DOHH2 (cell line): Measurements from ENCODE around the gene PPP1R3F.
"Not testable (repeated sequence)": the region's sequence is repeated elsewhere in the genome, so short reads cannot be mapped to it uniquely, and the experiment has no call there.

Experiments used
- H3F3A ChIP-seq: fragments of 200-600 bp; sonication (generic), shearing (Covaris generic); 2 replicates; pipeline ENCODE4 v1.6.0; 2016; ENCODE audit warnings: antibody characterized with exemption, mild to moderate bottlenecking; ENCODE audit not compliant: control insufficient read depth, insufficient read depth
- H3K27ac ChIP-seq: fragments of 200-600 bp; sonication (generic); 2 replicates; pipeline ENCODE4 v1.5.1; 2014; ENCODE audit warnings: low read depth, mild to moderate bottlenecking, low read length, moderate library complexity
- H3K27me3 ChIP-seq: fragments of 200-600 bp; sonication (generic); 2 replicates; pipeline ENCODE4 v1.6.1; 2014; ENCODE audit warnings: mild to moderate bottlenecking, low read length, mixed read lengths; ENCODE audit not compliant: control insufficient read depth
- H3K36me3 ChIP-seq: fragments of 200-600 bp; sonication (generic); 2 replicates; pipeline ENCODE4 v1.6.1; 2014; ENCODE audit warnings: mild to moderate bottlenecking, low read length, moderate library complexity, mixed read lengths; ENCODE audit not compliant: control insufficient read depth
- H3K4me1 ChIP-seq: fragments of 200-600 bp; sonication (generic); 2 replicates; pipeline ENCODE4 v1.6.1; 2014; ENCODE audit warnings: mild to moderate bottlenecking, low read length, mixed read lengths; ENCODE audit not compliant: control insufficient read depth
- H3K4me2 ChIP-seq: fragments of 200-600 bp; sonication (generic); 2 replicates; pipeline ENCODE4 v1.6.0; 2014; ENCODE audit warnings: mild to moderate bottlenecking, low read length, moderate library complexity
- H3K4me3 ChIP-seq: fragments of 200-600 bp; sonication (generic); 2 replicates; pipeline ENCODE4 v1.5.1; 2014; ENCODE audit warnings: mild to moderate bottlenecking, low read length, mixed read lengths
- H3K79me2 ChIP-seq: fragments of 200-600 bp; sonication (generic); 2 replicates; pipeline ENCODE4 v1.6.1; 2014; ENCODE audit warnings: mild to moderate bottlenecking, low read length, mixed read lengths; ENCODE audit not compliant: control insufficient read depth
- H3K9me2 ChIP-seq: fragments of 200-600 bp; sonication (generic); replicated peaks from 2 replicates; pipeline ENCODE4 v1.6.1; 2014; ENCODE audit warnings: mild to moderate bottlenecking, low read length, mixed read lengths; ENCODE audit not compliant: control insufficient read depth
- H3K9me3 ChIP-seq: fragments of 200-600 bp; sonication (generic); 2 replicates; pipeline ENCODE4 v1.6.1; 2014; ENCODE audit warnings: antibody characterized with exemption, low read length, mixed read lengths; ENCODE audit not compliant: control insufficient read depth, insufficient read depth
- H4K20me1 ChIP-seq: fragments of 200-600 bp; sonication (generic); 2 replicates; pipeline ENCODE4 v1.6.0; 2014; ENCODE audit warnings: low read depth, mild to moderate bottlenecking, antibody characterized with exemption, low read length, moderate library complexity; ENCODE audit not compliant: control insufficient read depth, insufficient read depth
- CTCF ChIP-seq: fragments of 200-600 bp; sonication (generic); IDR thresholded peaks from one replicate; pipeline ENCODE4 v1.5.1; 2014; ENCODE audit warnings: antibody characterized with exemption, mild to moderate bottlenecking, low read depth, low read length; ENCODE audit not compliant: poor library complexity, severe bottlenecking
- EZH2phosphoT487 ChIP-seq: fragments of 200-600 bp; sonication (generic); IDR thresholded peaks from 2 replicates; pipeline ENCODE4 v1.6.1; 2017; ENCODE audit warnings: borderline replicate concordance, mild to moderate bottlenecking, antibody characterized with exemption, low read length, moderate library complexity, mixed read lengths

PPP1R3F gene

GRCh38 chrX:49310371-49310770, 40.8 kb downstream of the PPP1R3F start:
- H3F3A ChIP-seq: no peaks in the 10 kb centered on the region
- no peaks in the 10 kb centered on the region for H3K9me2 ChIP-seq
- no peaks in the 10 kb centered on the region for H3K4me1 ChIP-seq
- no peaks in the 10 kb centered on the region for H3K9me3 ChIP-seq
- H3K27ac ChIP-seq: no peak overlapping the region
- no peak overlapping the region for H3K4me3 ChIP-seq
- H4K20me1 ChIP-seq: no peaks in the 10 kb centered on the region
- H3K79me2 ChIP-seq: no peaks in the 10 kb centered on the region
- H3K36me3 ChIP-seq: no peaks in the 10 kb centered on the region
- TF ChIP-seq CTCF (no peak), EZH2phosphoT487 (no peak)
- H3K4me2 ChIP-seq: no peak overlapping the region
- no peaks in the 10 kb centered on the region for H3K27me3 ChIP-seq

- Histone ChIP-seq H3K9me3 (no peaks in the 10 kb centered on the region), H3K4me1 (no peaks in the 10 kb centered on the region), H3K27me3 (no peaks in the 10 kb centered on the region), H3K36me3 (no peaks in the 10 kb centered on the region), H3K79me2 (no peaks in the 10 kb centered on the region), H3K4me3 (no peak overlapping the region), H4K20me1 (no peaks in the 10 kb centered on the region), H3K4me2 (no peak overlapping the region), H3K9me2 (no peaks in the 10 kb centered on the region), H3K27ac (no peak overlapping the region), H3F3A (no peaks in the 10 kb centered on the region)
- TF ChIP-seq CTCF (no peak), EZH2phosphoT487 (no peak)
Measured at GRCh38 chrX:49312176-49312575, 42.6 kb downstream of the PPP1R3F start.

GRCh38 chrX:49316085-49316484, 46.5 kb downstream of the PPP1R3F start:
- H3K27ac ChIP-seq: no peak overlapping the region
- no peak overlapping the region for H3K4me3 ChIP-seq
- H3K9me3 ChIP-seq: no peaks in the 10 kb centered on the region
- no peaks in the 10 kb centered on the region for H3F3A ChIP-seq
- H3K27me3 ChIP-seq: no peaks in the 10 kb centered on the region
- H3K79me2 ChIP-seq: no peaks in the 10 kb centered on the region
- H3K4me1 ChIP-seq: no peaks in the 10 kb centered on the region
- H3K36me3 ChIP-seq: no peaks in the 10 kb centered on the region
- H4K20me1 ChIP-seq: no peaks in the 10 kb centered on the region
- H3K4me2 ChIP-seq: no peak overlapping the region
- no peaks in the 10 kb centered on the region for H3K9me2 ChIP-seq
- TF ChIP-seq CTCF: no peak
- TF ChIP-seq EZH2phosphoT487: no peak

GRCh38 chrX:49321737-49322136, 52.1 kb downstream of the PPP1R3F start, which contains the start of gene GAGE12J:
Gene GAGE12J (plus strand): TSS chrX:49322037. CDS start chrX:49323194, 1,157 bp downstream.
- H3K27me3 ChIP-seq, H3K27ac ChIP-seq, H3K4me2 ChIP-seq, H3K36me3 ChIP-seq, H3K79me2 ChIP-seq, H3F3A ChIP-seq, H3K9me3 ChIP-seq, H3K9me2 ChIP-seq, H3K4me3 ChIP-seq, H4K20me1 ChIP-seq, H3K4me1 ChIP-seq: not testable (repeated sequence)

- H3F3A ChIP-seq, H3K27ac ChIP-seq, H3K36me3 ChIP-seq, H3K27me3 ChIP-seq, H4K20me1 ChIP-seq, H3K4me1 ChIP-seq, H3K4me3 ChIP-seq, H3K9me3 ChIP-seq, H3K4me2 ChIP-seq, H3K9me2 ChIP-seq, H3K79me2 ChIP-seq: not testable (repeated sequence)
Measured at GRCh38 chrX:49322266-49322665, 52.7 kb downstream of the PPP1R3F start.

- not testable (repeated sequence) for H3K36me3 ChIP-seq, H3K4me2 ChIP-seq, H3K4me3 ChIP-seq
Measured at GRCh38 chrX:49323735-49324134, 54.1 kb downstream of the PPP1R3F start.

More at GRCh38 chrX:49323735-49324134, 54.1 kb downstream of the PPP1R3F start:
- H3F3A ChIP-seq, H4K20me1 ChIP-seq, H3K9me2 ChIP-seq, H3K9me3 ChIP-seq, H3K27ac ChIP-seq, H3K4me1 ChIP-seq, H3K27me3 ChIP-seq, H3K79me2 ChIP-seq: not testable (repeated sequence)
